A204.1 (cell line): Measurements from ENCODE around the gene MORN2.

Source experiments
- FAIRE-seq: peaks from 2 replicates; lab custom pipeline; 2012; peaks lifted over from hg19 to GRCh38; lab: Jason Lieb, UNC

The MORN2 gene

DNA sequence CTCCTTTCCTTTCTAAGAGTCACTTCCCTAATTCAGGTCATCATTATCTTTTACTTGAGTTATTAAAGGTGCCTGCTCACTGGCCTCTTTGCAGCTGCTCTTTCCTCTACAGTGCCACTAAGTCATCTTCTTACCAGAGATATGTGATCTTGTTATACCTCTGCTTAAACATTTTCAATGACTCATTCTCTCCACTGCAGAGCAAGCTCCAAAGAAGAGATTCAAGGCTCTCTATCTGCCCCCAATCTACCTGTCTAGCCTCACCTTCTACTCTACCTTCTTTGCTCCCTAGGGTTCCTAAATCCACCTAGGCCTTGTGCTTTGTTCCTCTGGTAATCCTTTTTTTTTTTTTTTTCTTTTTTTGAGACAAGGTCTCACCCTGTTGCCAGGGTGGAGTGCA is 17.0 kb downstream of the MORN2 start:
- no peak for FAIRE-seq

DNA sequence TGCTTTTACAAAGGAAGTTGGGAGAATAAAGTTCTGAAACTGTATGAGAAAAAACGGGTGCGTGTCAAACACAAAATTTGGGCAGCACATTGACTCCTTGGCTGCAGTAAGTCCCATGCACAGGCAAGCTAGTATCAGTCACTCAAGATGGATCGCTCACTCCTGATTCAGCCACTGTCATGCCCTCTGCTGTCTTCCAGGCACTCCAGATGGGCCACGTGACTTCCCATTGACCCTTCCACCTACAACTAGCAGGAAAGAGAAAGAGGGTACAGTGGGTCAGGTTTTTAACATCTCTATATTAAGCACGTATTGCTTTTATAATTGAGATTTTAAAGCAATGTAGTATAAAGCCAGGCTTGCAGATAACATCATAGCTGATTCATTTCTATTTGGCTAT is 22.5 kb downstream of the MORN2 start:
- no peak for FAIRE-seq

DNA sequence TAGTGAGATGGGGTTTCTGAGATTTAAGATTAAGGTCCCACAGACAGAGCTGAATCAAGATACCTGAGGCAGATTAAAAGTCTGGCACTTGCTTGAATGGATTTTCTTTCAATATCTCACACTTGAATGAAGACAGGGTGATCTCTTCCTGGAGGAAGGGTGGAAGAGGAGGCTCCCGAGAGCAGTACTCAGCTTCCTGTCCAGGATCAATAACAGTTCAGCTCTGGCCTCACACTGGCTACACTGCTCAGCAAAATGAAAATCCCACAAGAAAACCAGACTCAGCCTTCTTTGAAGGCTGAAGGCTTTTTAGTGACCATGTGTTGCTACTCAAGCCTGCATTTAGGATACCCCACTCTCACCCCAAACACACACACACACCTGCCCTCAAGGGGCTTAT is 24.9 kb downstream of the MORN2 start:
- no peak for FAIRE-seq

GRCh38 chr2:38905251-38905650 is 29.5 kb downstream of the MORN2 start:
- no peak for FAIRE-seq

DNA sequence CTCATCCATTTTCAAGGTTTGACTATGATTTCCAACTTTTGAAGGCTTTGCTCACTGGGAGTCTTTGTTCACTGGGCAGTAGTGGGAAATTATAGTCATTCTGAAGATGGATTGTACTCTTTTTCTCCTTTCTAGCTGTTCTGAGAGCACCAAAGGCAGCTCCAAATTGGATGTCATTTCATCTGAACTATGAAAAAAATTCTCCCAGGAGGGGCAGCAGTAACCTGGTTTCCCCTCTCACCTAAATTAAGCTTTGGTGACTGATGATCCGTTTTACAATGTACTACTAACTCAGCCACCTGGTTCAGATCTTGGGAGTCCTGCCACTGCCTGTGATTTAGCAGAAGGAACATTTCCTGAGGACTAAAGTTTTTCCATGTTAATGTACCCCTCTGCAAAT is 31.5 kb downstream of the MORN2 start:
- no peak for FAIRE-seq

DNA sequence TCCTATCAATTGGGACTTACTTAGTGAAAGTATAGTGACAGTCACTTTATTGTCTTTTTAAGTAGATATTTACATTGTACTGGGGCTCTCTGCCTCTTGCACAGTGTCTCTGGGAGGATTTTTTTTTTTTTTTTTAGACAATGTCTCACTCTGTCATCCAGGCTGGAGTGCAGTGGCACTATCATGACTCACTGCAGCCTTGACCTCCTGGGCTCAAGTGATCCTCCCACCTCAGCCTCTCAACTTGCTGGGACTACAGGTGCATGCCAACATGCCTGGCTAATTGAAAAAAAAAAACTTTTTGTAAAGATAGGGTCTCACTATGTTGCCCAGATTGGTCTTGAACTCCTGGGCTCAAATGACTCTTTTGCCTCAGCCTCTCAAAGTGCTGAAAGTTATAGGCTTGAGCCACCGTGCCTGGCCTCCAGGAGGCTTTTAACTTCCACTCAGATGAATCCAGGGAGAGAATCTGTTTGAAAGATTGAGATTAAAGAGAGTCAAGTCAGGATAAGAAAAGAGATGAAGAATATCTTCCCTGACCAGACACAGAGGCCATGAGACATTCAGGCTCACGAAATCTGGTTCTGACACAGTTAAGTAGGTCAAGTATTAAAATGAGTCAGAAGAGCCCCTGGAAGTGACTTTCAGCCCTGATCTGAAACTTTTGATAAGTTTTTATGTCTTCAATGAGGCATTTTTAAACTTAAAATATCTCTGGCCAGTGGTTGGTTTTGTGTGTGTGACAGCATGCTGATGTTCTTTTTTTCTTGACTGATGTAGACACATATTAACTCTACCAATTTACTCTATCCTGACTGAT is 32.2 kb downstream of the MORN2 start:
- FAIRE-seq = no peak

- no peak for FAIRE-seq
Observed at GRCh38 chr2:38909872-38910271, 34.1 kb downstream of the MORN2 start.

DNA sequence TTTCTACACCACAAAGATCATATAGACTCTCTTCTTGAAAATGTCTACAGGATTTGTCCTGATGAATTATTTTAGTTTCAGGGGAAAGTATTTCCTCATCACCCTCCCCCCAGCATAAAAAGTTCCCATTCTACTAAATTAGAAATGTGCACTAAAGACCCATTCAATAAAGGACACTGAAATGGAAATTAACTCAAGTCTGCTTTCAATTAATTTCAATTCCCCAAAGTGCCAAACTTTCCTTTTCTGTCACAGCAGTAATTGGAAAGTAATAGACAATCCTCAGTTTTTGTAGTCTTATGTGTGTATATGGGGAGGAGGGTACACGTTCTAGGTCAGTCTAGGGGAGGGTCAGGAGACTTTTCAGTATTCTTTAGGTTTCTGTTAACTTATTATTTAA is 35.4 kb downstream of the MORN2 start:
- FAIRE-seq = no peak

- FAIRE-seq = no peak
Observed at GRCh38 chr2:38912619-38913018, 36.8 kb downstream of the MORN2 start.

DNA sequence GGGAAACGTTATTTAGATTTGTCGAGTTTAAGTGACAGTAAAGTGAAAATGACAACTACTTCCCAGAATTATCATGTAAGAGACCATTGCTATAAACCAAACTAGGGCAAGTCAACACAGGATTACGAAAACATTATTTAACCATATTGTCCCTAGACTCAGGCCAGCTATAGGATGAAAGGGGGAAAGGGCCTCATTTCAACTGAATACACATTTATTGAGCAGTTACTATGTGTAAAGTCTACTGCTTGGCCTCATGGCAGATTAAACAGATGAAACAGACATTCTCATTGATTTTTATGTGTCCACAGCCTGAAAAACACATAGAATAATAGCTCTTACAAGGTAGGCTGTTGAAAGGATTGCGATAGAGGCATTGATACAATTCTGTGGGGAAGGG is 46.6 kb downstream of the MORN2 start:
- no peak for FAIRE-seq

DNA sequence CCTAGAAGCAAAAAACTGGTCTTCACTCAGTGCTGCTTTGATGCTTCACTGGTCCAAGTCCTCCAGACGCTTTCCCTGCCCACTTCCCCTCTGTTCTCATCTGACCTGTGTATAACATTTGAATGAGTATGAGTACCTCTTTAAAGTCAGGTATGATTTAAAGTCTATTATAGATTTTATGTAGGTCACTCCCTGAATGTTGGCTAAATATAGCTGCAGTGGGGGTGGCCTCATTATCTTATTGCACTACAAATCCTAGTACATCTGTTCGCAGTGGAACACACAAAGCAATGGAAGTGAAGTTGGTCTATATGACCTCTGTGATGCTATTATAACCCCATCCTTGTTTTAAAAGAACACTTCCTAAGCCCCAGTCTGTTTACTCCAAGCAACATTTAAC is 47.1 kb downstream of the MORN2 start:
- FAIRE-seq = no peak

- no peak for FAIRE-seq
Observed at GRCh38 chr2:38925982-38926381, 50.2 kb downstream of the MORN2 start.

DNA sequence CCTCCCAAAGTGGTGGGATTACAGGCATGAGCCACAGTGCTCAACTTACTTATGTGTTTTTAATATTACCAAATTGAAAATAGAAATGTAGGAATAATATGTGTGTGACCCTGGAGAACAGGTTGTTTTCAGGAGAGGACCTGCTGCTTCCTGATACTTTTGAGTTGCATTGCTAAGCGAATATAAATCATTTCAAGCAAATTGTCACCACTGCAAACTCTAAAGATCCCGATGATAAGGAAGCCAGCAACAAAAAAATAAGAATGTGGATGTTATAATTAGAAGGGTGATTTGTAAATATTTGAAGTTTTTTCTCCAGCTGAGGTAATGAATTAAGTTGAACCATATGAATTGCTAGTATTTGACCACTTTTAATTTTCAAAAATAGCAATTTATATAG is 54.8 kb downstream of the MORN2 start:
- no peak for FAIRE-seq
